MCF 10A (cell line): ENCODE data around the gene SCN1A. TPM values are rescaled to one million over a fixed set of nuclear protein-coding genes. Genes with fewer than 3 reads are reported as not detected.

Experiments used
- BruUV-seq: library from RNA; stranded (reverse); fragments of 400-500 nt; replicated peaks from 2 replicates; lab custom pipeline; 2021; lab: Mats Ljungman, UMichigan
- CTCF ChIA-PET: fragments of 300-600 bp; sonication (Branson Sonifier 250); formaldehyde crosslinking; extraction: SDS; loops from one replicate; lab custom pipeline; 2021; ENCODE audit warnings: antibody characterized with exemption, inconsistent platforms; lab: Yijun Ruan, JAX
- POLR2A ChIA-PET: fragments of 300-600, 350-650 bp; sonication (Branson Sonifier 250); formaldehyde crosslinking; extraction: SDS; loops from one replicate; lab custom pipeline; 2020; ENCODE audit warnings: antibody characterized with exemption, inconsistent platforms; lab: Yijun Ruan, JAX
- DNase-seq: peaks from one replicate; pipeline ENCODE4 v3.0.0-alpha.2; 2018; ENCODE audit not compliant: unreplicated experiment
- H3K27ac Mint-ChIP-seq: one replicate; pipeline ENCODE4 v1.8.0; 2022; ENCODE audit warnings: mild to moderate bottlenecking, low read depth, mixed read lengths; ENCODE audit not compliant: unreplicated experiment
- H3K27me3 Mint-ChIP-seq: one replicate; pipeline ENCODE4 v1.8.0; 2022; ENCODE audit warnings: mixed read lengths; ENCODE audit not compliant: insufficient read depth, unreplicated experiment
- H3K36me3 Mint-ChIP-seq: one replicate; pipeline ENCODE4 v1.8.0; 2022; ENCODE audit warnings: mild to moderate bottlenecking, moderate library complexity, mixed read lengths; ENCODE audit not compliant: insufficient read depth, unreplicated experiment
- H3K4me1 Mint-ChIP-seq: one replicate; pipeline ENCODE4 v1.8.0; 2022; ENCODE audit warnings: mixed read lengths; ENCODE audit not compliant: insufficient read depth, unreplicated experiment
- H3K4me3 Mint-ChIP-seq: one replicate; pipeline ENCODE4 v1.8.0; 2022; ENCODE audit warnings: mild to moderate bottlenecking, moderate library complexity, mixed read lengths; ENCODE audit not compliant: unreplicated experiment
- H3K9me3 Mint-ChIP-seq: one replicate; pipeline ENCODE4 v1.8.0; 2022; ENCODE audit warnings: mixed read lengths; ENCODE audit not compliant: unreplicated experiment
- intact Hi-C: fragments of 100-400 bp; cut with micrococcal nuclease; formaldehyde crosslinking; loops from 2 replicates; pipeline ENCODE4 v1.14.1; 2022
- total RNA-seq: library from RNA; stranded (reverse); gene quantifications from 2 replicates; pipeline ENCODE4 v1.2.3, GENCODE V29; 2022
- TF ChIP-seq, protein P1 (sequence below): fragments of 200-600 bp; IDR thresholded peaks from one replicate; pipeline ENCODE4 v1.8.0; 2022; ENCODE audit warnings: antibody characterized with exemption, mild to moderate bottlenecking; ENCODE audit not compliant: unreplicated experiment

SCN1A gene
- total RNA-seq, 1 experiment from 2014 or later: not detected

DNA sequence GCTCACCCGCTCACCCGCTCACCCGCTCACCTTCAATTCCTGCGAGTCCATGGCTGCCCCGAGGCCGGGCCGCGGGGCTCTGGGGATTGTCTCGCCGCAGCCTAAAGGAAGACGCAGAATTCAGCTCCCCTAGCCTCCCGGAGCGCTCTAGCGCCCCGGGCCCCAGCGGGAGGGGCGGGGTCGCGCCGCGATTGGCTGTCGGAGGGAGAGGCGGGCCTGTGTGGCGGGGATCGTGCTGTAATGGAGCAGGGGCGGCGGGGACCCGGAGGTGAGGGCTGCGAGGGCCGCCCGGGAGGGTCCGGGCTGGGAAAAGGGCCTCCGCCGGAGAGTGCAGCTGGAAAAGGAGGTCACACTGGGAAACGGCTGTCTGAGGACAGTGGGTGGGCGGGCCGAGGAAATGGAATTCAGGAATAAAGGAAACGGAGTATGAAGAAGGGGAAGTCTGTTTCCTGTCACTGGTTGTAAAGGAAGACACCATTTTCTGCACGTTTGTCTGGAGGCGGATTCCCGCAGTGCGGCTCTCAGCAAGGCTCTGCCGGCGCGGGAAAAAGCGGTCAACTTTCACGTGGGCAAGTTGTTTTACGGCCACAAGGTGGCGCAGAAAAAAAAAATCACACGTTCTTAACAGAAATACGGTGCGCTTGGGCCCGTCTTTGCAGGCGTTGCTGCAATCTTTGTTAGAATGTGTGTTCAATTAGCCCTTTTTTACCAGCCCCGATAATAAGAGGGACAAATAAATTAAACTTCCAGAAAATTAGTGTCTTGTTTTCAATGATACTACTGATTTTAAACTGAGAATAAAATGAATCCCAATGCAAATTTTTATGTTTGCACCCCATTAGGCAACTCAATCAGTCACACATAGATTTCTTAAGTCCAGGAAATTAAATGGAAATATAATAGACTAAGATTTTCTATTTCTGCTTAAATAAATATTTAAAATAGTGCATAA lies 173.9 kb downstream of the SCN1A start, which contains the start of gene TTC21B:
Gene TTC21B (minus strand): TSS at position 122 of the 952 bp plus-strand sequence. CDS start 71 bp downstream, at position 51.
- POLR2A ChIA-PET: interaction anchor here (0.6 to 2.2 kb wide), 12 partner anchors 9 to 1270 kb away, joined by 3 to 13 read pairs (median 4); partner anchors contain the start of genes GALNT3 and SCN1A
- BruUV-seq: no TSS peak
- intact Hi-C loops: loop anchor here (1.0 to 5.0 kb wide), 4 partner anchors 158 to 552 kb away; partner anchors contain the start of gene SCN1A
- H3K36me3 Mint-ChIP-seq: no peaks in the 10 kb centered on the region
- H3K4me3 Mint-ChIP-seq: no peak within 1 kb of the TSS
- H3K9me3 Mint-ChIP-seq: no peaks in the 10 kb centered on the region
- CTCF ChIA-PET: interaction anchor here (0.6 to 6.2 kb wide), 22 partner anchors 9 to 1554 kb away, joined by 3 to 108 read pairs (median 3); partner anchors contain the start of gene SCN1A
- no peak within 1 kb of the TSS for H3K27ac Mint-ChIP-seq
- TF ChIP-seq, protein P1, sequence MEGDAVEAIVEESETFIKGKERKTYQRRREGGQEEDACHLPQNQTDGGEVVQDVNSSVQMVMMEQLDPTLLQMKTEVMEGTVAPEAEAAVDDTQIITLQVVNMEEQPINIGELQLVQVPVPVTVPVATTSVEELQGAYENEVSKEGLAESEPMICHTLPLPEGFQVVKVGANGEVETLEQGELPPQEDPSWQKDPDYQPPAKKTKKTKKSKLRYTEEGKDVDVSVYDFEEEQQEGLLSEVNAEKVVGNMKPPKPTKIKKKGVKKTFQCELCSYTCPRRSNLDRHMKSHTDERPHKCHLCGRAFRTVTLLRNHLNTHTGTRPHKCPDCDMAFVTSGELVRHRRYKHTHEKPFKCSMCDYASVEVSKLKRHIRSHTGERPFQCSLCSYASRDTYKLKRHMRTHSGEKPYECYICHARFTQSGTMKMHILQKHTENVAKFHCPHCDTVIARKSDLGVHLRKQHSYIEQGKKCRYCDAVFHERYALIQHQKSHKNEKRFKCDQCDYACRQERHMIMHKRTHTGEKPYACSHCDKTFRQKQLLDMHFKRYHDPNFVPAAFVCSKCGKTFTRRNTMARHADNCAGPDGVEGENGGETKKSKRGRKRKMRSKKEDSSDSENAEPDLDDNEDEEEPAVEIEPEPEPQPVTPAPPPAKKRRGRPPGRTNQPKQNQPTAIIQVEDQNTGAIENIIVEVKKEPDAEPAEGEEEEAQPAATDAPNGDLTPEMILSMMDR: peak; percentile 76
- H3K4me1 Mint-ChIP-seq: peaks cover 11% of the 10 kb centered on the region
- no peaks in the 10 kb centered on the region for H3K27me3 Mint-ChIP-seq
- DNase-seq: peak; percentile 91

DNA sequence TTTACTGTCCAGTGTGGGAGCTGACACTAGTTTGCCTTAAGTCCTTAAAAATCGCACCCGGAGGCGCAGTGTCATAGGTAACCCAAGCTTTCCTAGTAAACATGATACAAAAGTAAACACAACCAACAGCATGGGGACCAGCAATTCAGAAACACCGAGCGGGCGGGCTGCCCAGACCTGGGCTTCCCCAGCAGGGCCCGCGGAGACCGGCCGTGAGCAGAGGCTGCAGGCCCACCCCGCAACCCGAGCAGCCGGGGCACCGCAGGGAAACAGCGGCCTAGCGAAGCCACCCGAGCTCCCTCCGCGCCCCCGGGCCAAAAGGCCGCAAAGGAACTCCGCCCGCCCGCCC lies 174.5 kb downstream of the SCN1A start:
- intact Hi-C loops: loop anchor here (5.0 kb wide), 3 partner anchors 159 to 551 kb away; no protein-coding TSS in a partner anchor
- ChIA-PET CTCF (interaction anchor here (0.6 to 6.2 kb wide), 22 partner anchors 9 to 1554 kb away, joined by 3 to 108 read pairs (median 3); partner anchors contain the start of gene SCN1A), POLR2A (interaction anchor here (0.6 to 2.2 kb wide), 14 partner anchors 8 to 1269 kb away, joined by 3 to 13 read pairs (median 4); partner anchors contain the start of genes GALNT3 and SCN1A)
- TF ChIP-seq, protein P1: no peak
- DNase-seq: no peak
- Mint-ChIP-seq H3K4me3 (no peak overlapping the region), H3K27me3 (no peaks in the 10 kb centered on the region), H3K4me1 (peaks cover 11% of the 10 kb centered on the region), H3K9me3 (no peaks in the 10 kb centered on the region), H3K27ac (no peak overlapping the region), H3K36me3 (no peaks in the 10 kb centered on the region)
- TSS peak; percentile 55 for BruUV-seq

DNA sequence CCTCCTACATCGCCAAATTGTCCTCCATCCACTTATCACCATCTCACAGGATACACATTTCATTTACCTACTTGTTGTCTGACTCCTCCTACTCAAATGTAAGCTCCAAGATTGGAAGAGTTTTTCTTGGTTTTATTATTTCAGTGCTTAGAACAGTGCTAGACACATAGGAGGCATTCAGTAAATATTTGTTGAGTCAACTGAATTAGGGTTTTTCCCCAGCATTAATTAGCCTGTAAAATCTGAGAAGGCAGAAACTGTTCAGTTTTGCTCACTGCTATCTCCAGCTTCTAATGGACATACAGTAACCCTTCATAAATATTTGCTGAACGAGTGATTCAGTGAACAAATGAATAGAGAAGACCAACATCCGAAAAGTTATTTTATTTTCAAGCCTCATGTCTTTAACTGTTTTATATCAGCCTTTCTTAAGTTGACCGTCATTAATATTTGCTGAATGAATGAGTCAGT lies 175.0 kb downstream of the SCN1A start:
- ChIA-PET POLR2A (interaction anchor here (0.7 to 2.2 kb wide), 11 partner anchors 7 to 458 kb away, joined by 3 to 13 read pairs (median 4); partner anchors contain the start of genes GALNT3 and SCN1A), CTCF (interaction anchor here (0.6 to 6.2 kb wide), 15 partner anchors 12 to 1133 kb away, joined by 3 to 108 read pairs (median 3); partner anchors contain the start of gene SCN1A)
- Mint-ChIP-seq H3K27ac (no peak overlapping the region), H3K4me1 (peaks cover 11% of the 10 kb centered on the region), H3K36me3 (no peaks in the 10 kb centered on the region), H3K9me3 (no peaks in the 10 kb centered on the region), H3K4me3 (no peak overlapping the region), H3K27me3 (no peaks in the 10 kb centered on the region)
- intact Hi-C loops: loop anchor here (5.0 kb wide), 3 partner anchors 160 to 550 kb away; no protein-coding TSS in a partner anchor
- peak; percentile 7 for DNase-seq
- no TSS peak for BruUV-seq
- TF ChIP-seq, protein P1: no peak
